Measurements from ENCODE around the gene TBX2.

DNA sequence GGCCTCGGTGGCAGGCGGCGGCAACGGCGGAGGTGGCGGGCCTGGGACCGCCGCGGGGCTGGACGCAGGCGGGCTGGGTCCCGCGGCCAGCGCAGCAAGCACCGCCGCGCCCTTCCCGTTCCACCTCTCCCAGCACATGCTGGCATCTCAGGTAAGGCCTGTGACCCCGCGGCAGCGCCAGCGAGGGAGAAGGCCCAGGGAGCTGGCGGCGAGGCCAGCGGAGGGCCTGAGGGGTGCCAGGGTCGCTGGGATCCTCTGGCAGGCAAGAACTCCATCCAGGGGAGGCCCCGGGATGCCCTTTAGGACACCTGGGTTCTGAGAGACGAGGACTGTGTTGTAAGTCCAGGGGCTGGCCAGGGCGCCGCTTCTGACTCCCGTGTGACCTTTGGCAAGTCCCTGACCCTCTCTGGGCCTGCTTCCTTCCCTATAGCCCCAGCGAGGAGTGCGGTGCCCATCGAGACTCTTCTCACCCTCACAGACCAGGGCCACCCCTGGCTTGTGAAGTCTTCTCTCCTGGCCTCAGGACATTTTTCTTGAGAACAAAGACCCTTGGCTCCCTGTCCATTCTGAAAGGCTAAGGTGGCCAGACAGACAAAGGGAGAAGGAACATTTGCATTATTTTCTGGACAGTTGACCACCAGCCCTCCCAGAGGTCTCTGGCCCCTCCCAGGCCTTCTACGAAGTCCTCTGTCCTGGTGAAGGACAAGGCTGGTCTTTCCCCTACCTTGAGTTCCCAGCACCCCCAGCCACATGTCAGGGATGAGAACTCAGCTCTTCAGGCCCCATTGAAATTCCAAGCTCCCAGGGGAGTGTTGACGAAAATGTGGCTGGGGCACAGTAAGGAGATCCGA is 6.3 kb downstream of the TBX2 start:
- TF ChIP-seq EP300 (IDR thresholded peaks at IDR 0.05), result no peak
- TF ChIP-seq, protein P1, sequence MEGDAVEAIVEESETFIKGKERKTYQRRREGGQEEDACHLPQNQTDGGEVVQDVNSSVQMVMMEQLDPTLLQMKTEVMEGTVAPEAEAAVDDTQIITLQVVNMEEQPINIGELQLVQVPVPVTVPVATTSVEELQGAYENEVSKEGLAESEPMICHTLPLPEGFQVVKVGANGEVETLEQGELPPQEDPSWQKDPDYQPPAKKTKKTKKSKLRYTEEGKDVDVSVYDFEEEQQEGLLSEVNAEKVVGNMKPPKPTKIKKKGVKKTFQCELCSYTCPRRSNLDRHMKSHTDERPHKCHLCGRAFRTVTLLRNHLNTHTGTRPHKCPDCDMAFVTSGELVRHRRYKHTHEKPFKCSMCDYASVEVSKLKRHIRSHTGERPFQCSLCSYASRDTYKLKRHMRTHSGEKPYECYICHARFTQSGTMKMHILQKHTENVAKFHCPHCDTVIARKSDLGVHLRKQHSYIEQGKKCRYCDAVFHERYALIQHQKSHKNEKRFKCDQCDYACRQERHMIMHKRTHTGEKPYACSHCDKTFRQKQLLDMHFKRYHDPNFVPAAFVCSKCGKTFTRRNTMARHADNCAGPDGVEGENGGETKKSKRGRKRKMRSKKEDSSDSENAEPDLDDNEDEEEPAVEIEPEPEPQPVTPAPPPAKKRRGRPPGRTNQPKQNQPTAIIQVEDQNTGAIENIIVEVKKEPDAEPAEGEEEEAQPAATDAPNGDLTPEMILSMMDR (IDR thresholded peaks at IDR 0.05), result no peak
- no peak for TF ChIP-seq POLR2A (IDR thresholded peaks at IDR 0.05)
